ENCODE measurements around the gene EPAS1. TPM values are rescaled to one million over a fixed set of nuclear protein-coding genes. Genes with fewer than 3 reads are reported as not detected.

The EPAS1 gene
- total and polyA plus RNA-seq, 7 donors: 39.2 to 123 (median 80.4) TPM

GRCh38 chr2:46273919-46274318 lies 23.3 kb upstream of the EPAS1 start:
- no peaks in the 10 kb centered on the region for H3K9me3 ChIP-seq
- no peak for DNase-seq
- no peaks in the 10 kb centered on the region for H3K27me3 ChIP-seq (ENCODE audit: insufficient read depth in 3 of 3, low read length in 2 of 3)
- 65 to 75% (median 65%) methylated on average over 5 of the region's 5 CpGs for WGBS, 3 donors
- TF ChIP-seq CTCF (IDR thresholded peaks at IDR 0.05): no peak
- H3K4me1 ChIP-seq: peaks cover 5% of the 10 kb centered on the region
- intact Hi-C loops (cut with DNase I): no loop called here
- ATAC-seq: no peak
- no peak overlapping the region for H3K4me3 ChIP-seq
- H3K27ac ChIP-seq: no peak overlapping the region
- H3K36me3 ChIP-seq (ENCODE audit: insufficient read depth in 1 of 2, low read depth in 1 of 2): no peaks in the 10 kb centered on the region

- intact Hi-C loops (cut with DNase I): no loop called here
- no peak overlapping the region for H3K27ac ChIP-seq
- 84 to 89% (median 84%) methylated on average over 4 of the region's 4 CpGs for WGBS, 3 donors
- peaks cover 5% of the 10 kb centered on the region for H3K4me1 ChIP-seq
- H3K36me3 ChIP-seq (ENCODE audit: insufficient read depth in 1 of 2, low read depth in 1 of 2): no peaks in the 10 kb centered on the region
- ATAC-seq: no peak
- no peak for DNase-seq
- TF ChIP-seq CTCF (IDR thresholded peaks at IDR 0.05): no peak
- no peaks in the 10 kb centered on the region for H3K9me3 ChIP-seq
- no peaks in the 10 kb centered on the region for H3K27me3 ChIP-seq (ENCODE audit: insufficient read depth in 3 of 3, low read length in 2 of 3)
- no peak overlapping the region for H3K4me3 ChIP-seq
Measured at GRCh38 chr2:46274586-46274985, 22.6 kb upstream of the EPAS1 start.

GRCh38 chr2:46275995-46276394 lies 21.2 kb upstream of the EPAS1 start:
- no peak overlapping the region for H3K4me3 ChIP-seq
- peaks cover 5% of the 10 kb centered on the region for H3K4me1 ChIP-seq
- DNase-seq (peak; percentile 39 to 76), ATAC-seq (peak in 3 of 4 donors; percentile 34 to 47 (median 42))
- H3K27me3 ChIP-seq (ENCODE audit: insufficient read depth in 3 of 3, low read length in 2 of 3): no peaks in the 10 kb centered on the region
- H3K9me3 ChIP-seq: no peaks in the 10 kb centered on the region
- no peak for TF ChIP-seq CTCF (IDR thresholded peaks at IDR 0.05)
- no peaks in the 10 kb centered on the region for H3K36me3 ChIP-seq (ENCODE audit: insufficient read depth in 1 of 2, low read depth in 1 of 2)
- peak overlapping the region; percentile 21 for H3K27ac ChIP-seq
- 28 to 38% (median 31%) methylated on average over 20 of the region's 20 CpGs for whole genome bisulfite sequencing, 3 donors
- intact Hi-C loops (cut with DNase I): no loop called here

- no peaks in the 10 kb centered on the region for H3K27me3 ChIP-seq (ENCODE audit: insufficient read depth in 3 of 3, low read length in 2 of 3)
- peaks cover 5% of the 10 kb centered on the region for H3K4me1 ChIP-seq
- TF ChIP-seq CTCF (IDR thresholded peaks at IDR 0.05): no peak
- WGBS, 3 donors: 58 to 77% (median 58%) methylated on average over 2 of the region's 2 CpGs
- intact Hi-C loops (cut with DNase I): no loop called here
- H3K36me3 ChIP-seq (ENCODE audit: insufficient read depth in 1 of 2, low read depth in 1 of 2): no peaks in the 10 kb centered on the region
- H3K9me3 ChIP-seq: no peaks in the 10 kb centered on the region
- DNase-seq (no peak), ATAC-seq (no peak)
- no peak overlapping the region for H3K4me3 ChIP-seq
- H3K27ac ChIP-seq: no peak overlapping the region
Measured at GRCh38 chr2:46276642-46277041, 20.6 kb upstream of the EPAS1 start.

- TF ChIP-seq CTCF (IDR thresholded peaks at IDR 0.05): no peak
- no peaks in the 10 kb centered on the region for H3K27me3 ChIP-seq (ENCODE audit: insufficient read depth in 3 of 3, low read length in 2 of 3)
- no peaks in the 10 kb centered on the region for H3K36me3 ChIP-seq (ENCODE audit: insufficient read depth in 1 of 2, low read depth in 1 of 2)
- DNase-seq: no peak
- H3K4me1 ChIP-seq: peaks cover 5% of the 10 kb centered on the region
- ATAC-seq: peak in 3 of 4 donors; percentile 44 to 51 (median 47)
- H3K9me3 ChIP-seq: no peaks in the 10 kb centered on the region
- intact Hi-C loops (cut with DNase I): no loop called here
- WGBS, 3 donors: 65 to 79% (median 74%) methylated on average over 7 of the region's 7 CpGs
- H3K27ac ChIP-seq: no peak overlapping the region
- H3K4me3 ChIP-seq: no peak overlapping the region
Measured at GRCh38 chr2:46277431-46278190, 19.6 kb upstream of the EPAS1 start.

Data from psoas muscle (tissue), 8 donors.